Retinal pigment epithelial cell (primary cell): ENCODE results near the gene CAST.

Experiments used
- DNase-seq: peaks from one replicate; pipeline ENCODE4 v3.0.0-alpha.2; 2010; ENCODE audit warnings: low read depth
- H3K4me3 ChIP-seq: 2 replicates; pipeline ENCODE4 v1.5.1; 2011; ENCODE audit warnings: mild to moderate bottlenecking, low read length, control low read depth, moderate library complexity
- TF ChIP-seq, protein P1 (sequence below): conservative IDR thresholded peaks from 2 replicates; pipeline ENCODE4 v1.5.1; 2011; ENCODE audit warnings: low read depth, low read length, control low read depth, inconsistent platforms

CAST gene

DNA sequence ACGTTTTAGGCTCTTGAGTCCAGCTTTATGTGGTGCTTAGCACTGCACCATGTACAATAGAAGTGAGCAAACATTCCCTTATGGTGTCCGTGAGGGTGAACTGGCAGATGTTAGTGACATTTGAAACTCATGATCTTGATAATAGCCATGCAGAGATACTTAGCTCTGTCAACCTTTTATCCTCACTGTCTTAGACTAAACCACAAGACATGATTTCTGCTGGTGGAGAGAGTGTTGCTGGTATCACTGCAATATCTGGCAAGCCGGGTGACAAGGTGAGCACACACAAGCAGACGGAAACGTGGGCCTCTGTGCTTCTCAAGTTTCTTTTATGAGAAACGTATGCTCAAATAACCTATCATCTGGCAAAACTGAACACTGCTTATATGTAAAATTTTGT is 68.4 kb downstream of the CAST start:
- TF ChIP-seq, protein P1, sequence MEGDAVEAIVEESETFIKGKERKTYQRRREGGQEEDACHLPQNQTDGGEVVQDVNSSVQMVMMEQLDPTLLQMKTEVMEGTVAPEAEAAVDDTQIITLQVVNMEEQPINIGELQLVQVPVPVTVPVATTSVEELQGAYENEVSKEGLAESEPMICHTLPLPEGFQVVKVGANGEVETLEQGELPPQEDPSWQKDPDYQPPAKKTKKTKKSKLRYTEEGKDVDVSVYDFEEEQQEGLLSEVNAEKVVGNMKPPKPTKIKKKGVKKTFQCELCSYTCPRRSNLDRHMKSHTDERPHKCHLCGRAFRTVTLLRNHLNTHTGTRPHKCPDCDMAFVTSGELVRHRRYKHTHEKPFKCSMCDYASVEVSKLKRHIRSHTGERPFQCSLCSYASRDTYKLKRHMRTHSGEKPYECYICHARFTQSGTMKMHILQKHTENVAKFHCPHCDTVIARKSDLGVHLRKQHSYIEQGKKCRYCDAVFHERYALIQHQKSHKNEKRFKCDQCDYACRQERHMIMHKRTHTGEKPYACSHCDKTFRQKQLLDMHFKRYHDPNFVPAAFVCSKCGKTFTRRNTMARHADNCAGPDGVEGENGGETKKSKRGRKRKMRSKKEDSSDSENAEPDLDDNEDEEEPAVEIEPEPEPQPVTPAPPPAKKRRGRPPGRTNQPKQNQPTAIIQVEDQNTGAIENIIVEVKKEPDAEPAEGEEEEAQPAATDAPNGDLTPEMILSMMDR = no peak

DNA sequence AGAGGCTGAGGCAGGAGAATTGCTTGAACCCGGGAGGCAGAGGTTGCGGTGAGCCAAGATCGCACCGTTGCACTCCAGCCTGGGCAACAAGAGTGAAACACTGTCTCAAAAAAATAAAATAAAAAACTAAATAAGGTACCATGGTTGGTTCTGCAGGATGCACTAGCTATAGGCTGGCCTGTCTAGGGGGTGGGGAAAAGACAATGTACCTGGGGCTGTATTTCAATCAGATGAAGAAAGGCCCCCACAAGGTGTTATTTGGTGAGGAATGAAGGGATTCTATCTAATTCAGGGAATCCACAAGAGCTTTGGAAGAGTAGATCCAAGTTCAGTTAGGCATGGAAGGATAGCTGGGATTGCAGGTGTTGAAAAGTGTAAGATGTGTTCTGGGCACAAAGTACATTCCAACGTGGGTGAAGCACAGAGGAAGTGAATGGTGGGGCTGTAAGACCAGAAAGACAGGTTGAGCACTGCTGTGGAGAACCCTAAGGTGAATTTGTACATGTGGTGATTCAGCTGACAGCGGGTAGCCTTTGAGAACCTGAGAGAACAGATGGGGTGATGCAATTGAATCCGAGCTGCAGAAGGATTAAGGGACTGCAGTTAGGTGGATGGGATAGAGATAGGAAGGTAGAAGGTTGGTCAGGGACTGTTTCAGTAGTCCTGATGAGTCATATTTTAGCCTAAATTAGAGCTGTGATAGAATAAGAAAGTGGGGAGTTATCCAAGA is 71.8 kb downstream of the CAST start:
- DNase-seq = no peak
- no peak overlapping the region for H3K4me3 ChIP-seq
- TF ChIP-seq, protein P1 = no peak

More for the DNA sequence above, 68.4 kb downstream of the CAST start:
- DNase-seq = no peak
- H3K4me3 ChIP-seq = no peak overlapping the region

DNA sequence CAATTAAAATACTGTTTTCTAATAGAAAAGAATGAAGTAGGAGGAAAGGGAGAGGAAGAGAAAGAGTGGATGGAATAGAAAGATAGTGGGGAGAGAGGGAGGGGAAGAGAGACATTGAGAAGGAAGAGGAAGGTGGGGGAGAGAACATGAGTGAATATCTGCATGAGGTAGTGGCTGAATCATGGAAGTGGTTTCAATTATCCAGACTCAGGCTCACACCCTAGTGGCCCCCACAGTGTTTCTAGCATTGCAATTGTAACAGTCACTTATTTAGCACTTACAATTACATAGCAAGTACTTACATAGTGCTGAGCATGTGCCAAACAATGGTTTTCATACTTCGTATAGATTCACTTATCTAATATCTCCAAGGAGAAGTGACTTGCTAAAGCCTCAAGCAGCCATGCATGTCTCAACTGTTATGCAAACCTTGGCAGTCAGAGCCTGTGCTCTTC is 72.7 kb downstream of the CAST start:
- no peak for DNase-seq
- TF ChIP-seq, protein P1 = no peak

DNA sequence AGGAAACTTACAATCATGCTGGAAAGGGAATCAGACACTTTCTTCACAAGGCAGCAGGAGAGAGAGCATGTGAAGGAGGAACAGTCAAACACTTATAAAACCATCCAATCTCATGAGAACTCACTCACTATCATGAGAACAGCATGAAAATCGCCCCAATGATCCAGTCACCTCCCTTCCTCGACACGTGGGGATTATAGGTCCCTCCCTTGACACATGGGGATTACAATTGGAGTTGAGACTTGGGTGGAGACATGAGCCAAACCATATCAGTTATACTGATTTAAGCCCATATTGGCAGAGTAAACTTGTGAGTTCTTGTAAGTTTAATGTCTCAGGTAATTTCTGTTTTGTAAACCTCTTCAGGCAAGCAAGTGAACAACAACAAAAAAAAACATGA is 74.8 kb downstream of the CAST start:
- TF ChIP-seq, protein P1 = no peak
- DNase-seq = no peak

More for the DNA sequence above, 72.7 kb downstream of the CAST start:
- no peak overlapping the region for H3K4me3 ChIP-seq

DNA sequence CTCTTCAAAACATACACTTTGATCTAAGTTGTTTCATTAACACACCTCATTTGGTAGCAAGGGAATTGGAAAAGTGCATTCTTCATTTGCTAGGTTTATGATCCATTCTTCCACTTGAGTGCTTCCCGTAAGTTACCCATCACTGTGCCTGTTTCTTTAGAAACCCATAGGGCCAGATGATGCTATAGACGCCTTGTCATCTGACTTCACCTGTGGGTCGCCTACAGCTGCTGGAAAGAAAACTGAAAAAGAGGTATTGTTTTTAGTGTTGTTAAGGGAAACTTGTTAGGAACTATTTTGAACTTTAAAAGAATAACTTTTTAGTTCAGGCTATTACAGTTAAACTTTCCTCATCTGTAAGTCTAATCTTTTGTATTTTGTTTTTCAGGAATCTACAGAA is 78.9 kb downstream of the CAST start:
- TF ChIP-seq, protein P1 = no peak
- no peak overlapping the region for H3K4me3 ChIP-seq
- DNase-seq = no peak

More for the DNA sequence above, 74.8 kb downstream of the CAST start:
- no peak overlapping the region for H3K4me3 ChIP-seq

DNA sequence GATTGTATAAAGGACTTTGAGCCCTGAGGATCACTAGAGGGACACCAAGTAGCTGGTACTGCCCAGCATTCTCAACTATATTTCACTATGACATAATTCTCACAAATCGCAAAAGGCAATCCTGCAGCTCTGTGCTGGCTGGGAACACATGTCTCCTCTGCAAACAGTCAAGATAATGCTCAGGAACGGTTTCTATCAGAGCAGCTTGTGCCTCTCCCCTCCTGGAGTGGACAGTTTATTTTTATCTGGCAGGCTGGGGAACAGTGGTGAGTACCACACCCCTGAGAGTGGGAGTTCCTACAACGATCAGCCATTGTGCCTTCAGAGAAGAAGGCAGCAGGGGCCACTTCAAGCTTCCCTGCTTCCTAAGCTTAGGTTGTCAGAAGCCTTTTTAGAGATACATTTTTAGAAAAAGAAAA is 79.7 kb downstream of the CAST start:
- H3K4me3 ChIP-seq = no peak overlapping the region
- TF ChIP-seq, protein P1 = no peak
- no peak for DNase-seq

DNA sequence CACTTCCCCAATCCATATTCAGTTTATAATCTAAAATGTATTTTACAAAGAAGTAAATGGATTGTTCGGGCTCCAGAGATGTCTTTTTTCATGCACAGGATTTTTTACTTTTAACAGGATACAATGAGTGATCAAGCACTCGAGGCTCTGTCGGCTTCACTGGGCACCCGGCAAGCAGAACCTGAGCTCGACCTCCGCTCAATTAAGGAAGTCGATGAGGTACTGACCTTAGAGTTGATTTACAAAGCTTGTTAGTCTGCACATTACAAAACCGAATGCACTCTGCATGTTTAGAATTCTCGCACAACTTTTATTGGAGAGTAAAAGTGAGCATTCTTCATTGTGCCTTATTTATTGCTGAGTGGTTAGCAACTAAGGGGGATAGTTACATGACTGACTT is 80.4 kb downstream of the CAST start:
- TF ChIP-seq, protein P1 = no peak
- no peak overlapping the region for H3K4me3 ChIP-seq

More for the DNA sequence above, 80.4 kb downstream of the CAST start:
- no peak for DNase-seq
